NCI-H2107 treated with DMSO at 0.1 percent for 48 hours (cell line): ENCODE data around the gene CDK18.

Experiments used
- DNase-seq: peaks from one replicate; lab custom pipeline; 2025; ENCODE audit not compliant: unreplicated experiment; lab: John Stamatoyannopoulos, UW

The CDK18 gene

DNA sequence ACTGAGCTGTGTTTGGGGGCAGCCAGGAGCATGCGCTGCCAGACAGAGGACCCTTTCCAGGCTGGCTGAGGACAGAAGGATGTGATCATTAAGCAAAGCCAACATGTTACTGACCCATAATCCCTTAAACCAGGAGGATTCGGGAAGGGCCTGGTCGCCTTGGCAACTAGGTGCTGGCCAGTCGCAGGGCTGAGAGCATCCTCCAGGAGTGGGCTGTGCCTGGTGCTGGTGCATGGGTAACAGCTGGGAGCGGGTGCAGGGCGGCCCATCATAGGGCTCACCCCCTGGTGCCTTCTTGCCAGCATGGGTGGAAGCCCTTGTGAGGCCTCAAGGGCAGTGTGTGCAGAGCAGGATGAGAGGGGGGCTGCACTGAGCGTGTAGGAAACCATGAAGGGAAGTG, 17.2 kb downstream of the CDK18 start:
- DNase-seq = no peak

DNA sequence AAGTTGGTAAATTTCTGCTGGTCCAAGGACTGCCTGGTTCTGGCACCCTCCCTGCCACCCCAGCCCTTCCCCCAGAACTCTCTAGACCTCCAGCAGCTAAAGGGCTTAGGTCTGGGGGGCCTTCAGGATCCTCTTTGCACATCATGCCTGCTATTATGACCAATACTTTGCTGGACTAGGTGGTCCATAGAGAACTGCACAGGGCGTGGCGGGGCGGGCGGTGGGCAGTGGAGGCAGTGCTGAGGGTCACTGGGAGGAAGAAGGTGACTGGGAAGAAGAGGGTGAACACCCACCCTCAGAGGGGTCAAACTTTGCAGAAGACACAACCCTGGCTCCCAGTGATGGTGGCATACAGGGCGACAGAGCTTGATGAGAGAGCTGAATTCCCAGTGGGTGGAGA, 18.2 kb downstream of the CDK18 start:
- DNase-seq = no peak

DNA sequence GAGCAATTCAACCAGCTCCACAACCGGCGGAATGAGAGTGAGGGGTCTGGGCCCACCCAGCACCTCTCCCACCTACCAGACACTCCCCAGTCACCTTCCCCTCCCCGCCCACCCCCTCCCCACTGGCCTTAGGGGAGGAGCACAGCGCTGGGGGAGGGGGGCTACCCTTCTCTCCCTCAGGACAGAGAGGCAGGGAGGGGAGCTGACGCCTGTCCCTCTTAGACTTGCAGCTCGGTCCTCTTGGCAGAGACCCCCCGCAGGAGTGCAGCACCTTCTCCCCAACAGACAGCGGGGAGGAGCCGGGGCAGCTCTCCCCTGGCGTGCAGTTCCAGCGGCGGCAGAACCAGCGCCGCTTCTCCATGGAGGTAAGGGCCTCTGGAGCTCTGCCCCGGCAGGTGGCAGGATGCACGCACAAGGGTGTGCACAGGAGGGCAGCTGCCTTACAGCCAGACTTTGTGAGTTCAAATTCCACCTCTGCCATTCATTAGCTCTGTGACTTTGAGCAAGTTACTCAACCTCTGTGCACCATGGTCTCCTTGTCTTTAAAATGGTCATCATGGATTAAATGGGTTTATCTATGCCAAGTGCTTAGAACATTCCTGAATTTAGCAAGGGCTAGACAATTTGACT, 18.9 kb downstream of the CDK18 start:
- no peak for DNase-seq

DNA sequence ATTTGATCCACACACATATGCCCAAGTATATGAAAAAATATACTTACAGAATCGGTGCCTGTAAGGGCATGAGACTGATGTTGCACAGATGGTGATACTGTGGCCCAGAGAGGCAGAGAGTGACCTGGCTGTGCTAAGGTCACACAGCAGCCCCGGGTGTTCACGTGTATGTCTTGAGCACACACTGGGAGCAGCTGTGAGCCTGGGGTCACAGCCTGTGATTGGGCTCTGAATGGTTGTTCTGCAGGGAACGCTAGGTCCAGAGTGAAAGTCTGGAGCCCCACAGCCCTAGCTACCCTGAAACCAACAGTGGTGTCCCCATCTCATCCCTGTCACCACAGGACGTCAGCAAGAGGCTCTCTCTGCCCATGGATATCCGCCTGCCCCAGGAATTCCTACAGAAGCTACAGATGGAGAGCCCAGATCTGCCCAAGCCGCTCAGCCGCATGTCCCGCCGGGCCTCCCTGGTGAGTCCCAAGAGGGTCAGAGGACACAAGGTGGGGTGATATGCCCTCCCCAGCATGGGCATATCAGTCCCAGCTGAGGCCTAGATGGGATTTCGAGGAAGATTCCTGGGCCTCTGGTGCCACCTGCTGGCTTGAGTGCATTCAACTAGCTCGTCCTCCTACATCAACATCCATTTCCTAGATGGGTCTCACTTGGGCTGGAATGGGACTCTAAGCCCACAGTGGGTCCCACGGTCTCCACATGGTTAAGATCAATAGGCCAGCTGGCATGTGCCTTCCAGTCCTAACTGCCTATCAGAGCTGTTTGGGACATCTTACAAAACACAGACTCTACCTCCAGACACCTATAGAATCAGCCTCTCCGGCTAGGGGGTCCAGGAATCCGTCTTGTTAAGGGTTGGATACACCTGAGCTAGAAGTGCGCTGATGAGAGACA, 19.7 kb downstream of the CDK18 start:
- DNase-seq = peak; percentile 80

DNA sequence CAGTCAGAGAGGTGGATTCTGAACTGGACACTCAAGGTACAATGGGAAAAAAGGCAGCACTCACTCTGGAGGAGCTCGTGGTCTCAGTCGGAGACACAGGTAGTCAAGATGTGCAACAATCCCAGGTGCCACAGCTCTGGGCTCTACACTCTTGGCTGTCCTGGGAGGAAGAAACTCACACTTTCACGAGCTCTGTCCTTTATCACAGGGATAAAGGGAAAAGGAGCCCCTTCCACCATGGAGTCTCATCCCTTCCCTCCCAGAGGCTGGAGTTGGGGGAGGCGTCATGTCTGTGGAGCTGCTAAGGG, 20.3 kb downstream of the CDK18 start:
- no peak for DNase-seq

DNA sequence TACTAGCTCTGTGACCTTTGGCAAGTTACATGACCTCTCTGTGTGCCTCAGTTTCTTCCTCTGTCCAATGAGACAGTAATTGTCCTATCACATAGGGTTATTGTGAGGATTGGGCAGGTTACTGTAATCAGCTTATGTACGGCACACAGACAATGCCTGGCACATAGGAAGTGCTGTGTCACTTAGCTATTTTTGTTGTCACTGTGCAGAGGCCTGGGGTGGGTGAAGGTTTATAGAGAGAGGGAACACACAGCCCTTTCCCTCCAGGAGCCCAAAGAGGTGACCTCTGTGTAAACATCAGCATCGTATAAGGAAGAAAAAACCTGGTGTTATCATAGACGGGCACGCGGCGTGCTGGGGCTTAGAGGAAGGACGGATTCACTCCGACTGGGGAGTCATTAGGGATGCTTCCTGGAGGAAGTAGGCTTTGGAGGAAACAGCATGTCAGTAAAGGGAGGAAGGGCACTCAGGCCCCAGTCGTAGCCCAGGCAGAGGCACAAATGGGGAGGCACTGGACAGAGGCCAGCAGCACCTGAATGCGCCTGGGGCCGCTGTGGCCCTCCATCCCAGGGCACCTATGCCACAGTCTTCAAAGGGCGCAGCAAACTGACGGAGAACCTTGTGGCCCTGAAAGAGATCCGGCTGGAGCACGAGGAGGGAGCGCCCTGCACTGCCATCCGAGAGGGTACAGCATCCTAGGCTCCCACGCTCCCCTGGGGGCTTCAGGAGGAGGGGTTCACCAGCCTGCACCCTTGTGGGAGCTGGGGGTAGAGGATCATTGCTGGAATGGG, 21.2 kb downstream of the CDK18 start:
- DNase-seq = no peak

DNA sequence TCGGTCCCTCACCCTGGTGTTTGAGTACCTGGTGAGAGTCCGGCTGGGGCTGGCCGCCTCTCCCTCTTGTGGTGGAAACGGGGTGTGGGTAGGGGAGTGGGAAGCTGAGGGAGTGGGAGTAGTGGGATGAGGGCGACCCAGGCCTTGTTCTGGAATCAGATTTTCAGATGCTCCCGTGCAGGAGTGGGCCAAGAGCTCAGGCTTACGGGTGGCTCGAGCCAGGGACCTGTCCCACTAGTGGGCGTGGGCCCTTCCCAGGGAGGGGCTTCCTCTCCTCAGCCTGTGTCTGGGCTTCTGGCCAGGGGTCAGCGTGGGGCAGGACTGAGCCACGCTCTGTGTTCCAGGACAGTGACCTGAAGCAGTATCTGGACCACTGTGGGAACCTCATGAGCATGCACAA, 22.0 kb downstream of the CDK18 start:
- no peak for DNase-seq

DNA sequence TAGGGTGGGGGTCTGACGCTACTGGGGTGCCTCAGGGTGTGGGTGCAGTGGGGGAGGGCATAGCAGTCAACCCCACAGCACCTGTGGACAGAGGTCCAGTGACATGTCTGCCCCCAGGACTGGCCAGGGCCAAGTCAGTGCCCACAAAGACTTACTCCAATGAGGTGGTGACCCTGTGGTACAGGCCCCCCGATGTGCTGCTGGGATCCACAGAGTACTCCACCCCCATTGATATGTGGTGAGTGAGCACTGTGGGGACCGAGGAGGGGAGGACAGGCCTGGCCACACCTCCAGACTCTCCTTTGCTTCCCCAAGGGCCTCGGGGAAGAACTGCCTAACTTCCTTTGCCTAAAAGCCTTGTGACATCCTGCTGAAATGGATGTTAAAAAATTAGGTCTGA, 23.5 kb downstream of the CDK18 start:
- DNase-seq = no peak

DNA sequence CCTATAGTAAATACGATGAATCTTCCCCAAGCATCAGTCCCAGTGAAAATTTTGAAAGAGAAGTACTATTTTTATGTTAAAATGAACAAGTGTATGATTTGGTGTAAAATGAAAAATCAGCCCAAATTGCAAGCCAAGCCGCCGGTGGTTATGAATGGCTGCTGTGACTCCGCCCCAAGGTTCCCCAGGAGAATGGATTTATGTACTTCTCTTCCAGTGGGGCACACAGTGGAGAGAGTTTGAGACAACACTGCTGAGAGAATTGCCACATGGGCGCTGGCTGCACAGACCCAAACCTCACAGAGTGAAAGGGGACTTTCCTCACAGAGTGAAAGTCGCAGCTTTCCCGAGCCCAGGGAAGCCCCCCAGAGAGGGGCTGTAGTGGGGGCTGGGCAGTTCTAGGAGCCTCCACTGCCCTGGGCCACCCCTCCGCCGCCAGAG, 24.0 kb downstream of the CDK18 start:
- no peak for DNase-seq

DNA sequence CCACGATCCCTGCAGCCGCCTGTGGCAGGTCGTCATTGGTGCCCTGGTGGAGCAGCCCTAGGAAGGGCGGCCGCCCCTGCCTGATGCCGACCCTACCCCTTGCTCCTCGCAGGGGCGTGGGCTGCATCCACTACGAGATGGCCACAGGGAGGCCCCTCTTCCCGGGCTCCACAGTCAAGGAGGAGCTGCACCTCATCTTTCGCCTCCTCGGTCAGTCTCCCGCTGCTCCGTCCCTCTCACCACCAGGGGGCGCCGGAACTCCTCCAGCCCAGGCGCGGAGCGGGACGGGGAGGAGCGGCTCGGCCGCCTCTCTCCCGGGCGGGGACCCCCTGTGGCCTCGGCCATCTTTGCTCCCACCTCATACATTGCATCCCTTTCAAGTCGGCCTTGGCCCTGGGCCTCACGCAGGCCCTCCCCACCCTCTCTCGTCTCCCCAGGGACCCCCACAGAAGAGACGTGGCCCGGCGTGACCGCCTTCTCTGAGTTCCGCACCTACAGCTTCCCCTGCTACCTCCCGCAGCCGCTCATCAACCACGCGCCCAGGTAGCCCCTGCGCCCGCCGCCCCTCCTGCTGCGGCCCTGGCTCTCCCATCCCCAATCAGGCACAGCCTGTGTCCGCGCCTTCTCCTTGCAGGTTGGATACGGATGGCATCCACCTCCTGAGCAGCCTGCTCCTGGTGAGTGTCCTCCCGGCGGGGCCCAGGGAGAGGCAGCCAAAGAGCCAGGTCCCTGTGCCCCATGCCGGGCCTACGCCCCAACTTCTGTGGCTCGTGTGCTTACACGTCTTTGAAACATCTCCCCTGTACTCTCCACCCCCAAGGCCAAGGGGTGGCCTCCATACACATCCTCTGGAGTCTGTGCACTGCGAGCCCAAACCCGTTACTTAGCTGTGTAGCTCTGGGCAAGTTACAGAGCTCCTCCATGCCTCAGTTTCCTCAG, 24.7 kb downstream of the CDK18 start:
- peak; percentile 56 for DNase-seq

DNA sequence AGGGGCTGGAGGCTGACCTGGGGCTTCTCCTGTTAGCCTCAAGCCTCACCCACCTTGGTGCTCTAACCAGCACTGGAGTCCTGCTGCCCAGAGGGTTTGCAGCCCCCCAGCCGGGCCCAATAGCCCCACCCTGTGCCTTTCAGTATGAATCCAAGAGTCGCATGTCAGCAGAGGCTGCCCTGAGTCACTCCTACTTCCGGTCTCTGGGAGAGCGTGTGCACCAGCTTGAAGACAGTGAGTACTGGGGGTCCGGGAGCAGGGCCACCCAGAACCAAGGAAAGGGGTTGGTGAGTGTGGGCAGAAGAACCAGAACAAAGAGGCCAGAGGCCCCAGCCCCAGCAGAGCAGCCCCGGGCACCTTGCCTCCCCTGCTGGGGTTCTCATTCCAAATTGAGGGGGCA, 25.6 kb downstream of the CDK18 start:
- no peak for DNase-seq

DNA sequence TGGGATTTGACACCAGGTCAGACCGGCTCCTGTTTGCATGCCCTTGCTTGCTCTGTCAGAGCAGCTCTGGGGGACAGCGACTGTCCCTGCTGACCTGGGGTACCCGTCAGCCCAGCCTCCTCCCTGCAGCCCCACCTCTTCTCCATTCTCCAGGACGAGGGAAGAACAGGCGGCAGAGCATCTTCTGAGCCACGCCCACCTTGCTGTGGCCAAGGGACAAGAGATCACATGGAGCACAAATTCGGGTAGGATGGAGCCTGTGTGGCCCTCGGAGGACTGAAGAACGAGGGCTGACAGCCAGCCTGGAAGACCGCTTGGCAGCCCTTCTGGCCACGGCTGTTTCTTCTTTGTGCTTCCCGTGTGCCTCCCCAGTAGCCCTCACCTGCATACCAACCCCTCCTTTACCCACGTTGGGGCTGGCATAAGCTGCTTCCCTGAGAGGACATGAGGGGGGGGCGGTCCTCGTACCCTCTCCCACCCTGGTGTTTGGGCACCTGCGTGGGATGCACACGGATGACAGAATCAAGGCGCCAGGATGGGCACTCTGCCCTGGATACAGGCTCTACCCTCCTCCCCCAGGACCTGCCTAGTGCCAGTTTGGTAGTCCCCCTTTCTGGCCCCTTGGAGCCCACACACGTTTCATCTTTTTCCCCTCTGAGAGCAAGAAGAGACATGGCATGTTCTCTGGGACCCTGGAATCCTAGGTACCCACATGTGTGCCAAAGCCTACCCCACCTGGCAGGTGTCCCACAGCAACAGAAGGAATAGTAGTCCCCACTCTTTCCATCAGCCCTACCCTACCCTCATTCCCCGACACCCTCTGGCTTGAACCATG, 26.9 kb downstream of the CDK18 start:
- DNase-seq = no peak

DNA sequence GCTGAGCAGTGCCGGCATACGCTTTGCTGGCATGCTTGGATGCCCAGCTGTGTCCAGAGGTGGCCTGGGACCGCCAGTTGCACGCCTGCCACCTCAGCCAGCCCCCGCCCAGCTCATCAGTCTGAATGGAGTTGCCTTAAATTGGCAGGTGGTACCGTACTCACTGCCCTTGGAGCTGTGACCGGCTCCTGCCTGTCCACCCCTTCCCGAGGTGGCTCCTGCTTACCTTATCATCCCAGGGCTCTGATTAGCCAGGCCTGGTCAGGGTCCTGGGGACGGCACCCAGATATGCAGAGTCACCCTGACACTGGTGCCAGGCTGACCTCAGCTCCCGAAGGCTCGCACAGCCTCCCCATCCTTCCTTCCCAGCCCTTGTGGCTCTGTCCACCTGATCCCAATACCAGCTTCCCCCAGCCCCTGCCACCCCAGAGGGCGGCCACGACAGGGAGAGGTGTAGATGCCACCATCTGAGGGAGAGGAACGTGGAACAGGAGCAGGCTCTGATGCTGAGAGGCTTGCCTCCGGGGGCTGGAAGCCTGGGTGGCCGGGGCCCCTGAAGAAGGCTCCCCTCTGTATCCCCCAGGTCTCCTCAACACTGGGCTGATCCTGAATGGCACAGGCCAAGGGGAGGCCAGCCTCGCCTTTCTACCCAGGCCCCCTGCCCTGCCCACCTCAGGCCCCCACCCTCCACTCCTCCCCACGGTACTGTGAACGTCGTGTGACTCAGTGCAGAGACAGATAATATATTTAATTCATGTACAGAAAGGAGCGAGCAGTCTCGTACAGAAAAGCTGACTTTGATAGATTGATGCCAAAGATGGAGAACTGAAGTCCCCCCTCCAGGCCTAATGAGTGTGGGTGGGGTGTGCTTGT, 27.8 kb downstream of the CDK18 start:
- DNase-seq = no peak

DNA sequence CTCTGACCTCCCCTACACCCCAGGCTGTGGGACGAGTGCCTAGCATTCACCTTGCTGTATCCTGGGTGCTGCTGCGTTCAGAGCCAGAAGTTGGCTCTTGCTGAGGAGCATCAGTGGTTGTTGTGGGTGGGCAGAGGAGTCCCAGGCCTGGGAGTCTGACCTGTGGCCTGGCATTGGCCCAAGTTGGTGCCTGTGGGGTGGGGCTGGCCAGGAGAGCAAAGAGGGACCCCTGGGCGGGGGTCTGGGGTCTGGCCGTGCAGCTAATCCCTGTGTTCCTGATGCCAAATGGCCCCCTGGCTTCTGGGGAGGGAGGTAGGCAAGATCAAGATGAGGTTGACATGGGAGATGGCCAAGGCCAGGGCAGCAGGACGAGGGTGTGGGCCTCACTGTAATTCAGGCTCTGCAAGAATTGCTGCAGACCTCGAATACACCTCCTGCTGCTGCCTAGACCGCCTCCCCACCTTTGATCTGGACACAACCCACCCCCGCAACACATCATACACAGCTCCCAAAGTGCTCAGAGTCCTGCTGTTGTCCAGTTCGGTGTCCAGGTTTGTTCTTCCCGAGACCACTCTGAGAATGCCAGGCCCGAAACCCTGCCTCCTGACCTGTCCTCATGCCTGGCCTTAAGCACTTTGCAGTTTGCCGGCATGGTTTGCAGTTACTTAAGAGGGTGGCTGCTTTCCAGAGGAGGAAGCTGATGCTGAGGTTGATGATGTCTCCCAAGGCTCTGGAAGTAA, 28.7 kb downstream of the CDK18 start:
- DNase-seq = no peak

DNA sequence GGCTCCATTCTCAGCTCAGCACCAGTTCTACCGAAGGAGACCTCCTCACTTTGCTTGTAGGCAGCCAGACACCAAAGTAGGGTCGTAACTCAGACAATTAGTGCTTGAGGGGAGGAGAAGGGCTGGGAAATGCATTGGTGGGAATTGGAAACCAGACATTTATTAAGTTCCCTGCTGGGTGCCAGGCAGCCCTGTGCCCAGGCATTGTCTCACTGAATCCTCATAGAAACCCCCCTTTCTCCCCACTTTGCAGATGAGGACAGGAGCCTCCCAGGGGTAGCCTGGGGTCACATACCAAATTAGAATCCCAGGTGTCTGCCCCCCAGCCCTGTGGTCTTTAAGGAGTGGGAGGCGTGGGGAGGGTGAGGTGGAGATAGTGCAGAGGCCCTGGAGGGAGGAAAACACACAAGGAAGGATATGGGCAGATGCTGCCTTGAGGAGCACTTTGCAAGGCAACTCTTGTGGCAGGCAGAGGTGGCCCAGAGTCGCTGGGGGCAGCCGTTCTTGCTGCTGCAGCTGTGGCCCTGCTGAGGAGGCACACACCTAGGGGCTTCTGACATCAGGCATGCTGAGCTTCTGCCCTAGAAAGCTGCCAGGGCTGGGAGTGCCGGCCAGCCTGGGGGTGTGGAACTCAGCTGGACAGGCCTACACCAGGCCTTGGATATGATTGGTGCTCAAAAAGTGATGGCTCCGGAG, 29.4 kb downstream of the CDK18 start:
- DNase-seq = no peak

DNA sequence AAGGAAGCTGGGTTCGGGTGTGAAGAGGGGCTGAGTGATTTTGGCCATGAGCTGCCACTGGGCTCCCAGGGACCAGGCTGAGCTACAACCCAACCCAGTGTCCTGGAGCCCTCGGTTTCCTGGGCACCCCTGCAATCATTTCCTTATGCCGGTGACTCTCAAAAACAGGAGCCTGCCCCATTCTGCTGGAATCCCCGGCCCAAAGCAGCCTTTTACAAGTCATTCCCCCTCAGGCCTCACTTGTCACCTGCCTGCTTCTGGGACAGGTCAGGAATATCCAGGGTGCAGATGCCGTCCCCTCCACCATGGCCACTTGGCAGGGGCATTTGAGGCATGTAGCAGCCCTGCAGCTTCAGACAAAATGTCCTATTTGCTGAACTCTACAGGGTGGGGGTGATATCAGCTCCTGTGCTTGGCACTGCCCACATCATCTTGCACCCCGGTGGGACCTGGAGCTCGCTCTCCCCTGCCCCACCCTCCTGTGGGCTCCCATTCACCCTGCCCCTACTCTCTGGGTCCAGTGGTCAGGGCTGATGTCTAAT, 30.0 kb downstream of the CDK18 start:
- no peak for DNase-seq

DNA sequence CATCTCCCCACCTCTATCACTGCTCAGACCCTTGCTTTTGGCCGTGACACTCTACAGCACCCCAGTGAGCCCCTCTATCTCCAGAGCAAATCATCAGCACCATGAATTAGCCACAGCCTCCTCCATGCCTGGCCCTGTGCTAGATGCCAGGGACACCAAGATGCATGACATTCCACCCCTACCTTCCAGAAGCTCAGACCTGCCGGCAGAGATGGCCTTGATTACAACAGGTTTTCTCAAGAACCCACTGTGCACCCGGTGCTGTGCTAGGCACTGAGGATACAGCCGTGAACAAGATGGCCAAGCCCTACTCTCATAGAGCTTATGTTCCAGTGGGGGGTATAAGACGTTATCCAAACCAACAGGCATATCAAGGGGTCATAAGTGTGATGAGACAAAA, 30.6 kb downstream of the CDK18 start:
- DNase-seq = no peak
